SHP77 treated with DMSO at 0.1 percent for 48 hours (cell line): ENCODE measurements around the gene AKAP7.
"Not testable (repeated sequence)": the region's sequence is repeated elsewhere in the genome, so short reads cannot be mapped to it uniquely, and the experiment has no call there.

Source experiments
- DNase-seq: peaks from one replicate; lab custom pipeline; 2025; lab: John Stamatoyannopoulos, UW

AKAP7 gene

GRCh38 chr6:131255434-131255833 is 120.2 kb downstream of the AKAP7 start:
- DNase-seq = no peak

- no peak for DNase-seq
These were observed 120.6 kb downstream of the AKAP7 start for GRCh38 chr6:131255911-131256310.

- DNase-seq = no peak
These were observed 121.8 kb downstream of the AKAP7 start for GRCh38 chr6:131257104-131257503.

GRCh38 chr6:131258010-131258652 is 122.9 kb downstream of the AKAP7 start:
- no peak for DNase-seq

- no peak for DNase-seq
These were observed 123.7 kb downstream of the AKAP7 start for GRCh38 chr6:131258816-131259476.

GRCh38 chr6:131260960-131261359 is 125.7 kb downstream of the AKAP7 start:
- not testable (repeated sequence) for DNase-seq

- DNase-seq = no peak
These were observed 126.8 kb downstream of the AKAP7 start for GRCh38 chr6:131262060-131262459.

GRCh38 chr6:131265939-131266338 is 130.7 kb downstream of the AKAP7 start:
- DNase-seq = no peak

GRCh38 chr6:131268303-131268702 is 133.0 kb downstream of the AKAP7 start:
- DNase-seq = no peak

GRCh38 chr6:131269565-131270391 is 134.5 kb downstream of the AKAP7 start:
- no peak for DNase-seq

GRCh38 chr6:131270534-131270933 is 135.3 kb downstream of the AKAP7 start:
- no peak for DNase-seq

- DNase-seq = no peak
These were observed 140.0 kb downstream of the AKAP7 start for GRCh38 chr6:131275273-131275672.

- no peak for DNase-seq
These were observed 142.3 kb downstream of the AKAP7 start for GRCh38 chr6:131277591-131277990.

GRCh38 chr6:131281471-131282270 is 146.4 kb downstream of the AKAP7 start:
- no peak for DNase-seq

- no peak for DNase-seq
These were observed 147.1 kb downstream of the AKAP7 start for GRCh38 chr6:131282365-131282764.

- no peak for DNase-seq
These were observed 148.4 kb downstream of the AKAP7 start for GRCh38 chr6:131283466-131284175.

- no peak for DNase-seq
These were observed 150.3 kb downstream of the AKAP7 start for GRCh38 chr6:131285548-131285947.

GRCh38 chr6:131286469-131287040 is 151.3 kb downstream of the AKAP7 start:
- DNase-seq = no peak

GRCh38 chr6:131288214-131288613 is 152.9 kb downstream of the AKAP7 start:
- DNase-seq = no peak

GRCh38 chr6:131290955-131291354 is 155.7 kb downstream of the AKAP7 start:
- DNase-seq = no peak
